Epithelial cell of proximal tubule (primary cell): Measurements from ENCODE around the gene CADM3. TPM values are rescaled to one million over a fixed set of nuclear protein-coding genes. Genes with fewer than 3 reads are reported as not detected.

Source experiments
- DNase-seq: peaks from one replicate; pipeline ENCODE4 v3.0.0-alpha.2; 2011; ENCODE audit warnings: low read depth
- H3K4me3 ChIP-seq: 2 replicates; pipeline ENCODE4 v1.5.1; 2011; ENCODE audit warnings: low read depth, mild to moderate bottlenecking, low read length
- total RNA-seq: library from RNA; depleted of rRNA; stranded (reverse); fragments of >200 nt; gene quantifications from 2 replicates; pipeline ENCODE4 v1.2.3, GENCODE V29; 2015
- TF ChIP-seq, protein P1 (sequence below): conservative IDR thresholded peaks from 2 replicates; pipeline ENCODE4 v1.5.1; 2012; ENCODE audit warnings: low read depth, mild to moderate bottlenecking, low read length

The CADM3 gene
- total RNA-seq, 1 donor from 2014 or later, result not detected

DNA sequence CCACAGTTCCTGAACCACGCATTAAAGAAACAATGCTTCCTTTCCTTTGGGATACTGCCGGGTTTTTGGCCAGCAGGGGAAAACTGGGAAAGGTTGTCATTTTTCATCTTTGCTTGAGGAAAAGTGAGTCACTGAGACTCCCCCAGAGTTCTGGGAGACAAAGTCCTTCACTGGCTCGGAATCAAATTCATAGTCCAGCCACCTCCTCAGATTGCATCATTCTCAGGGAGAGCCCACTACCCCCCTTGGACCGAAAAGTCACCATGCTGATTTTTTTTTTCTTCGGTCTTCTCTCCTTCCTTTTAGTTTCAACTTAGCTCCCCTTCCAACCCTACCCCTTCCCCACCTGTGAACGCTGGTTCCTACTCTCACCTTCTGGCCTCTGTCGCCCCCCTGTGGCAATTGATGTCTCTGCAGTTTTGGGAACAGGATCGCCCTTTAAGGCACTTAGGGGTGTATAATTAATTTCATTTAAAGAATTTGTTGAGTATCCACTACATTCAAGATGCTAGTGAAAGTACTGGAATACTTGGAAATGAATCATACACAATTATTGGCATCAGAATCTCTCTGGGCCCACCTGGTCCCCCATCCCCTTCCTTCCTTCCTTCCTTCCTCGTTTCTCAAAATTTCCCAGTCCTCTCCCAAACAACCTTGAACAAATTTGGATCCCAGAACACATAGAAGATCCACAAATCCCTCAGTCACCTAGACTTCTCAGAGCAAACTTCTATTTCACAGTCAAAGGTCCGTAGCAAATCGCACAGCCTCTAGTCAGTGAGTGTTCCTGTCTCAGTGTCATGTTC lies 40.1 kb downstream of the CADM3 start:
- TF ChIP-seq, protein P1, sequence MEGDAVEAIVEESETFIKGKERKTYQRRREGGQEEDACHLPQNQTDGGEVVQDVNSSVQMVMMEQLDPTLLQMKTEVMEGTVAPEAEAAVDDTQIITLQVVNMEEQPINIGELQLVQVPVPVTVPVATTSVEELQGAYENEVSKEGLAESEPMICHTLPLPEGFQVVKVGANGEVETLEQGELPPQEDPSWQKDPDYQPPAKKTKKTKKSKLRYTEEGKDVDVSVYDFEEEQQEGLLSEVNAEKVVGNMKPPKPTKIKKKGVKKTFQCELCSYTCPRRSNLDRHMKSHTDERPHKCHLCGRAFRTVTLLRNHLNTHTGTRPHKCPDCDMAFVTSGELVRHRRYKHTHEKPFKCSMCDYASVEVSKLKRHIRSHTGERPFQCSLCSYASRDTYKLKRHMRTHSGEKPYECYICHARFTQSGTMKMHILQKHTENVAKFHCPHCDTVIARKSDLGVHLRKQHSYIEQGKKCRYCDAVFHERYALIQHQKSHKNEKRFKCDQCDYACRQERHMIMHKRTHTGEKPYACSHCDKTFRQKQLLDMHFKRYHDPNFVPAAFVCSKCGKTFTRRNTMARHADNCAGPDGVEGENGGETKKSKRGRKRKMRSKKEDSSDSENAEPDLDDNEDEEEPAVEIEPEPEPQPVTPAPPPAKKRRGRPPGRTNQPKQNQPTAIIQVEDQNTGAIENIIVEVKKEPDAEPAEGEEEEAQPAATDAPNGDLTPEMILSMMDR, result peak; percentile 88
- DNase-seq, result peak; percentile 63
- peak overlapping the region; percentile 39 for H3K4me3 ChIP-seq

GRCh38 chr1:159212596-159212995 lies 41.2 kb downstream of the CADM3 start:
- no peak overlapping the region for H3K4me3 ChIP-seq
- no peak for DNase-seq
- TF ChIP-seq, protein P1, result no peak

DNA sequence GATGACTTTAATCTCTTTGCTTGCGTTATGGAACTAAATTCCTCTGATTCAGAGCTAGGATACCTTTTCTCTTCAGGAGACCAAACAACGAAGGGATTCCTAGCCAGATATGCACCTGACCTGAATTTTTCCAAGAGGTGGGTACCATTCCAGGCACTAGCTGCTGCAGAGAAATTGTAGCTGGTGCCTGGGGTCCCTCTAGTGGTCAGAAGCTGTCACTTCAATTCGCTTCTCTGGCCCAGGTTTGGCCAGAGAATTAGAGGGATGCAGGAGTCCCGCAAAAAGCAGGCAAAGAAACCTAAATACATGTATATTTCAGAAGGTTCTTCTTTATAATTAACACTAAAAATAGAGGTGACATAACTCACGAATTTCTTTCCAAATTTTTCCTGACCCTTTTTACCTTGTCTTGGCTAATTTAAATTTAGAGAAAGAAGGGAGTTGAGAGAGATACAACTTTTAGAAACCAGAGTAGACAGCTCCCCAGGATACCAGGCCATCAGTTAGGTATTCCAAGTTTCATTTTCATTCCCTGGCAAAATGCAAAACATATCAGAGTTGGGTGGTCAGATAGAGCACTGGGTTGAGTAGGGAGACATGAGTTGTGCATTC lies 42.8 kb downstream of the CADM3 start:
- DNase-seq, result no peak

GRCh38 chr1:159218649-159219636 lies 47.5 kb downstream of the CADM3 start:
- TF ChIP-seq, protein P1, result no peak
- H3K4me3 ChIP-seq, result no peak overlapping the region
- DNase-seq, result no peak

More for the DNA sequence above, 42.8 kb downstream of the CADM3 start:
- TF ChIP-seq, protein P1, result peak; percentile 97
- H3K4me3 ChIP-seq, result no peak overlapping the region

DNA sequence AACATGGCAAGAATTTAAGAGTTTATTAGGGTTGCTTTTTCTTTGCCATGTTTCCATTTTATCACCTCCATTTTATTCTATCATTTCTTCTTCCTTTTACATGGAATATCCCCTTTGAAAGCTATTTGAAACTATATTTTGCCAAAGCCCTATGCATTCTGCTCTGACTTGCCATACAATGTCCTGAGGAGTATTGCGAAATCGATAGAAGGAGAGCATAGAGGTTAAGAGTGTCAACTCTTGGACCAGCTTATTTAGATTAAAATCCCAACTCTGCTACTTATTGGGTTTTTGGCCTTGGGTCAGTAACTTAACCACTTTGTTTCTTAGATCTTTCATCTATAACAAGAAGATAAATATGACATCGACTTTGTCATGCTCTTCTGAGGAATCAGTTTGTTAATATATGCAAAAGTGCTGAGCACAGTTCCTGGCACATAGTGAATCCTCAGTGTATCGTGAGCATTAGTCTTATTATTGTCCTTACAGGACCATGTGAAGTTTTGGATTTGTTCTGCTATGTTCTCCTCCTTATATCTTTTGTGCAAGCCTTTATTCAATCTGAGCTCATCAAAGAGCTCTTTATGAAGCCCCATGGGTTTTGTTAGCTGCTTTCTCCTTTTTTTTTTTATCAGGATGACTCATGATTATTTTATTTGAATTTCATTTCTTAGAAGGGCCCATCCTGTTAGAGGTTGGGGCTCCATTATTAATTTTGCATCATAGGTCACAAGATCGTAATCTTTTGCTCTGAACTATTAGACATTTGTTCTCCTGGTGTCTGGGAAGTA lies 50.9 kb downstream of the CADM3 start:
- DNase-seq, result no peak
- H3K4me3 ChIP-seq, result no peak overlapping the region
- TF ChIP-seq, protein P1, result no peak

DNA sequence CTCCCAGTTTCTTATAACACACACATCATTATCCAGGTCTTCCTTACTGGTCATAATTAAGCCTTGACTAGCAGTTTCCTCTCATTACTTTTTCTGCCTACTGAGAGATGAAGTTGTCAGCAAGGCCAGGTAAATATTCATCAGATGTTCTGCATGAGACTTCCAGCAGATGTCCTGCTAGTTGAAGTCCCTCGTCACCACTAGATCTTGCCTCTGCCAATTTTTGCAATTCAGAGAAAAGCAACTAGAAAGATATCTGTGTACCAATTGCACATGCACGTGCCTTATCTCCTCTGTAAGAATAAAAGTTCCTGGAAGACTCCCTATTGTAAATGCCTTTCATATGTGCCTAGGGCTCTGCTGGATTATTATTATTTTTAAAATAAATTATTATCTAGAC lies 51.6 kb downstream of the CADM3 start:
- no peak for DNase-seq
- H3K4me3 ChIP-seq, result no peak overlapping the region
- TF ChIP-seq, protein P1, result no peak
